MM.1S (cell line): Measurements from ENCODE around the gene OR9Q1.
"Not testable (repeated sequence)": the region's sequence is repeated elsewhere in the genome, so short reads cannot be mapped to it uniquely, and the experiment has no call there.

Source experiments
- DNase-seq: peaks from one replicate; pipeline ENCODE4 v3.0.0-alpha.2; 2015
- H2AFZ ChIP-seq: fragments of 300-600 bp; sonication (generic); 2 replicates; pipeline ENCODE4 v1.6.0; 2016; ENCODE audit warnings: antibody characterized with exemption, low read length
- H3F3A ChIP-seq: fragments of 300-600 bp; sonication (generic); 2 replicates; pipeline ENCODE4 v1.6.1; 2016; ENCODE audit warnings: mild to moderate bottlenecking, antibody characterized with exemption, low read length, moderate library complexity, mixed read lengths; ENCODE audit not compliant: insufficient read depth
- H3K27ac ChIP-seq: fragments of 300-600 bp; sonication (generic); 2 replicates; pipeline ENCODE4 v1.5.1; 2016; ENCODE audit warnings: mild to moderate bottlenecking, low read length
- H3K27me3 ChIP-seq: fragments of 300-600 bp; sonication (generic); replicated peaks from 2 replicates; pipeline ENCODE4 v1.6.0; 2016; ENCODE audit warnings: low read length; ENCODE audit not compliant: insufficient read depth
- H3K36me3 ChIP-seq: fragments of 300-600 bp; sonication (generic); replicated peaks from 2 replicates; pipeline ENCODE4 v1.6.1; 2016; ENCODE audit warnings: mild to moderate bottlenecking, low read length, mixed read lengths; ENCODE audit not compliant: insufficient read depth
- H3K4me1 ChIP-seq: fragments of 300-600 bp; sonication (generic); 2 replicates; pipeline ENCODE4 v1.6.1; 2016; ENCODE audit warnings: low read length, mixed read lengths
- H3K4me2 ChIP-seq: fragments of 300-600 bp; sonication (generic); 2 replicates; pipeline ENCODE4 v1.6.0; 2016; ENCODE audit warnings: low read depth, low read length
- H3K4me3 ChIP-seq: fragments of 300-600 bp; sonication (generic); 2 replicates; pipeline ENCODE4 v1.5.1; 2016; ENCODE audit warnings: low read length, mixed read lengths
- H3K79me2 ChIP-seq: fragments of 300-600 bp; sonication (generic); 2 replicates; pipeline ENCODE4 v1.6.1; 2016; ENCODE audit warnings: mixed run types, low read length, mixed read lengths
- H3K9ac ChIP-seq: fragments of 300-600 bp; sonication (generic); 2 replicates; pipeline ENCODE4 v1.6.1; 2016; ENCODE audit warnings: low read length, mixed read lengths
- H3K9me2 ChIP-seq: fragments of 300-600 bp; sonication (generic); replicated peaks from 2 replicates; pipeline ENCODE4 v1.6.1; 2016; ENCODE audit warnings: mild to moderate bottlenecking, low read length, mixed read lengths; ENCODE audit not compliant: insufficient read depth
- H3K9me3 ChIP-seq: fragments of 300-600 bp; sonication (generic); replicated peaks from 2 replicates; pipeline ENCODE4 v1.6.1; 2016; ENCODE audit warnings: mild to moderate bottlenecking, low read length, mixed read lengths; ENCODE audit not compliant: insufficient read depth
- H4K20me1 ChIP-seq: fragments of 300-600 bp; sonication (generic); 2 replicates; pipeline ENCODE4 v1.6.1; 2016; ENCODE audit warnings: mild to moderate bottlenecking, low read length, moderate library complexity, mixed read lengths; ENCODE audit not compliant: insufficient read depth
- CTCF ChIP-seq: fragments of 300-600 bp; sonication (generic); IDR thresholded peaks from 2 replicates; pipeline ENCODE4 v1.5.1; 2016; ENCODE audit warnings: antibody characterized with exemption, low read length, mixed read lengths
- EZH2 ChIP-seq: fragments of 300-600 bp; sonication (generic); optimal IDR thresholded peaks from 2 replicates; pipeline ENCODE3; 2017; ENCODE audit warnings: low read depth, mild to moderate bottlenecking, antibody characterized with exemption, low read length, mixed read lengths
- EZH2phosphoT487 ChIP-seq: fragments of 300-600 bp; sonication (generic); IDR thresholded peaks from 2 replicates; pipeline ENCODE4 v1.6.1; 2018; ENCODE audit warnings: antibody characterized with exemption, low read length

OR9Q1 gene

DNA sequence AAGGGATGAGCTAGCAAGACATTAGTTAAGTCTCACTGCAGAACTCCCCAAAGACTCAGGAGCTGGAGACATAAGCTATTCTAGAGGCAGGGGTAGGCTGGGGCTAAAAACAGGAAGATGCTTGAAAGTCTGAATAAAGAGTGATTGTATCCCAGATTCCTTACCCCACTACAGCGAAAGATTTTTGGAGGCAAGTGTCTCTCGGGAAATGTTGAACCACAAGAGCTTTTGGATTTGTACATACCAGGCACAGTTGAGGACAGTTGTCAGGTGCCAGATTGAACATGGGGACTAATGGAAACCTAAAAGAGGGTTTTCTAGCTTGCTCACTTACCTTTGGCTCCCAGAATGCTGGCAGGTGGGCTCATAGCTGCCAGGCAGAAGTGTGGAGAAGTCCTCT lies 43.5 kb upstream of the OR9Q1 start:
- H4K20me1 ChIP-seq, result no peaks in the 10 kb centered on the region
- H3K9me3 ChIP-seq, result no peaks in the 10 kb centered on the region
- H3K27me3 ChIP-seq, result no peaks in the 10 kb centered on the region
- H3K4me3 ChIP-seq, result no peak overlapping the region
- no peaks in the 10 kb centered on the region for H3K79me2 ChIP-seq
- H2AFZ ChIP-seq, result no peak overlapping the region
- H3K9ac ChIP-seq, result no peak overlapping the region
- no peaks in the 10 kb centered on the region for H3K4me1 ChIP-seq
- no peak for DNase-seq
- no peaks in the 10 kb centered on the region for H3F3A ChIP-seq
- no peak overlapping the region for H3K27ac ChIP-seq
- H3K36me3 ChIP-seq, result no peaks in the 10 kb centered on the region
- H3K4me2 ChIP-seq, result no peak overlapping the region
- H3K9me2 ChIP-seq, result no peaks in the 10 kb centered on the region
- TF ChIP-seq EZH2phosphoT487 (no peak), EZH2 (no peak), CTCF (no peak)

GRCh38 chr11:57981536-57981935 lies 42.1 kb upstream of the OR9Q1 start:
- no peak for DNase-seq
- Histone ChIP-seq H3K79me2 (no peaks in the 10 kb centered on the region), H3K4me1 (no peaks in the 10 kb centered on the region), H3K9me2 (no peaks in the 10 kb centered on the region), H2AFZ (no peak overlapping the region), H3K36me3 (no peaks in the 10 kb centered on the region), H3K4me2 (no peak overlapping the region), H3K9ac (no peak overlapping the region), H3K27ac (no peak overlapping the region), H3K9me3 (no peaks in the 10 kb centered on the region), H3K4me3 (no peak overlapping the region), H3K27me3 (no peaks in the 10 kb centered on the region), H3F3A (no peaks in the 10 kb centered on the region), H4K20me1 (no peaks in the 10 kb centered on the region)
- no peak for TF ChIP-seq EZH2phosphoT487
- no peak for TF ChIP-seq EZH2
- TF ChIP-seq CTCF, result no peak

GRCh38 chr11:57982776-57983175 lies 40.9 kb upstream of the OR9Q1 start:
- TF ChIP-seq CTCF (no peak), EZH2phosphoT487 (no peak)
- Histone ChIP-seq H2AFZ (no peak overlapping the region), H3K9me3 (no peaks in the 10 kb centered on the region)

GRCh38 chr11:57983191-57983590 lies 40.5 kb upstream of the OR9Q1 start:
- no peak overlapping the region for H2AFZ ChIP-seq
- H3K9ac ChIP-seq, result no peak overlapping the region
- H3K27me3 ChIP-seq, result no peaks in the 10 kb centered on the region
- no peak for TF ChIP-seq EZH2phosphoT487
- no peak for TF ChIP-seq EZH2
- no peak for TF ChIP-seq CTCF
- no peaks in the 10 kb centered on the region for H3K4me1 ChIP-seq
- no peak overlapping the region for H3K27ac ChIP-seq
- H4K20me1 ChIP-seq, result no peaks in the 10 kb centered on the region
- H3K4me2 ChIP-seq, result no peak overlapping the region
- no peaks in the 10 kb centered on the region for H3K9me3 ChIP-seq
- DNase-seq, result no peak
- no peak overlapping the region for H3K4me3 ChIP-seq
- no peaks in the 10 kb centered on the region for H3K9me2 ChIP-seq
- no peaks in the 10 kb centered on the region for H3K79me2 ChIP-seq
- H3K36me3 ChIP-seq, result no peaks in the 10 kb centered on the region
- H3F3A ChIP-seq, result no peaks in the 10 kb centered on the region

More at GRCh38 chr11:57982776-57983175, 40.9 kb upstream of the OR9Q1 start:
- Histone ChIP-seq H3F3A (no peaks in the 10 kb centered on the region), H3K4me3 (no peak overlapping the region), H3K9ac (no peak overlapping the region), H3K79me2 (no peaks in the 10 kb centered on the region), H3K4me2 (no peak overlapping the region), H3K9me2 (no peaks in the 10 kb centered on the region), H3K27me3 (no peaks in the 10 kb centered on the region), H4K20me1 (no peaks in the 10 kb centered on the region), H3K27ac (no peak overlapping the region), H3K36me3 (no peaks in the 10 kb centered on the region), H3K4me1 (no peaks in the 10 kb centered on the region)
- no peak for DNase-seq

DNA sequence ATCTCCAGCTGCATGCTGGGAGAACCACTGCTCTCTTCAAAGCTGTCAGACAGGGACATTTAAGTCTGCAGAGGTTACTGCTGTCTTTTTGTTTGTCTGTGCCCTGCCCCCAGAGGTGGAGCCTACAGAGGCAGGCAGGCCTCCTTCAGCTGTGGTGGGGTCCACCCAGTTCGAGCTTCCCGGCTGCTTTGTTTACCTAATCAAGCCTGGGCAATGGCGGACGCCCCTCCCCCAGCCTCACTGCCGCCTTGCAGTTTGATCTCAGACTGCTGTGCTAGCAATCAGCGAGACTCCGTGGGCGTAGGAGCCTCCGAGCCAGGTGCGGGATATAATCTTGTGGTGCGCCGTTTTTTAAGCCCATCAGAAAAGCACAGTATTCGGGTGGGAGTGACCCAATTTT lies 24.2 kb upstream of the OR9Q1 start:
- H4K20me1 ChIP-seq, H3K27ac ChIP-seq, H3K9me2 ChIP-seq, H3F3A ChIP-seq, H3K4me1 ChIP-seq, DNase-seq, H3K9ac ChIP-seq, H3K4me3 ChIP-seq, H3K4me2 ChIP-seq, H3K27me3 ChIP-seq, H3K79me2 ChIP-seq, H2AFZ ChIP-seq, H3K9me3 ChIP-seq, H3K36me3 ChIP-seq: not testable (repeated sequence)
